ENCODE results near the gene KCNK3. TPM values are rescaled to one million over a fixed set of nuclear protein-coding genes. Genes with fewer than 3 reads are reported as not detected.

KCNK3 gene
- total RNA-seq, 1 experiment from 2014 or later: 32.8 TPM

GRCh38 chr2:26647981-26648380 lies 44.5 kb upstream of the KCNK3 start:
- Histone ChIP-seq H3K4me1 (ENCODE audit: control insufficient read depth, insufficient read depth, low read length) (no peaks in the 10 kb centered on the region), H3K27me3 (ENCODE audit: control insufficient read depth, insufficient read depth, low read length) (peaks cover 2% of the 10 kb centered on the region), H3K27ac (ENCODE audit: low read length) (no peak overlapping the region), H3K9me3 (ENCODE audit: control insufficient read depth, insufficient read depth, low read depth, low read length) (no peaks in the 10 kb centered on the region), H3K36me3 (ENCODE audit: control insufficient read depth, insufficient read depth, low read length) (no peaks in the 10 kb centered on the region), H3K4me3 (ENCODE audit: low read depth in 2 of 2, low read length in 2 of 2) (no peak overlapping the region)
- TF ChIP-seq TCF7L2 (IDR thresholded peaks at IDR 0.05; ENCODE audit: low read depth, low read length) (no peak), SIN3A (IDR thresholded peaks at IDR 0.05; ENCODE audit: borderline replicate concordance, insufficient read depth, low read depth, low read length) (no peak), POLR2AphosphoS5 (IDR thresholded peaks at IDR 0.05; ENCODE audit: low read depth, low read length) (no peak), CTCF (IDR thresholded peaks at IDR 0.05) (no peak), REST (IDR thresholded peaks at IDR 0.05; ENCODE audit: insufficient read depth in 1 of 2, low read depth in 2 of 2, low read length in 1 of 2) (no peak)
- BruUV-seq (replicated peaks): no TSS peak
- no peak for DNase-seq (ENCODE audit: low read depth, low spot score)
- ChIA-PET CTCF (no interaction called here), POLR2A (no interaction called here)
- intact Hi-C loops (cut with micrococcal nuclease; ENCODE audit: unreplicated experiment) (no loop called here), in situ Hi-C loops (cut with HindIII; ENCODE audit: low pct_unique_long_range_greater_than_20kb, low sequenced_read_pairs) (no loop called here)
- peak; percentile 57 for ATAC-seq

- CTCF ChIA-PET: no interaction called here
- ATAC-seq: no peak
- TF ChIP-seq SIN3A (IDR thresholded peaks at IDR 0.05; ENCODE audit: borderline replicate concordance, insufficient read depth, low read depth, low read length) (no peak), TCF7L2 (IDR thresholded peaks at IDR 0.05; ENCODE audit: low read depth, low read length) (no peak), POLR2AphosphoS5 (IDR thresholded peaks at IDR 0.05; ENCODE audit: low read depth, low read length) (no peak), REST (IDR thresholded peaks at IDR 0.05; ENCODE audit: insufficient read depth in 1 of 2, low read depth in 2 of 2, low read length in 1 of 2) (no peak), CTCF (IDR thresholded peaks at IDR 0.05) (no peak)
- Histone ChIP-seq H3K9me3 (ENCODE audit: control insufficient read depth, insufficient read depth, low read depth, low read length) (no peaks in the 10 kb centered on the region), H3K27me3 (ENCODE audit: control insufficient read depth, insufficient read depth, low read length) (peaks cover 2% of the 10 kb centered on the region), H3K36me3 (ENCODE audit: control insufficient read depth, insufficient read depth, low read length) (no peaks in the 10 kb centered on the region), H3K4me3 (ENCODE audit: low read depth in 2 of 2, low read length in 2 of 2) (no peak overlapping the region), H3K27ac (ENCODE audit: low read length) (no peak overlapping the region), H3K4me1 (ENCODE audit: control insufficient read depth, insufficient read depth, low read length) (no peaks in the 10 kb centered on the region)
- intact Hi-C loops (cut with micrococcal nuclease; ENCODE audit: unreplicated experiment): no loop called here
- no TSS peak for BruUV-seq (replicated peaks)
- POLR2A ChIA-PET: interaction anchor here (1.1 kb wide), 1 partner anchor 12 kb away, joined by 4 read pairs; no protein-coding TSS in a partner anchor
- DNase-seq (ENCODE audit: low read depth, low spot score): no peak
- in situ Hi-C loops (cut with HindIII; ENCODE audit: low pct_unique_long_range_greater_than_20kb, low sequenced_read_pairs): no loop called here
These were observed 44.0 kb upstream of the KCNK3 start for GRCh38 chr2:26648516-26648915.
